HG03521 (cell line): ENCODE data around the gene LYZL2.
"Not testable (repeated sequence)": the region's sequence is repeated elsewhere in the genome, so short reads cannot be mapped to it uniquely, and the experiment has no call there.

Source experiments
- ATAC-seq: cut with Tn5 transposase; IDR thresholded peaks from one replicate; pipeline ENCODE4 v1.9.1; 2021; ENCODE audit warnings: mild to moderate bottlenecking, moderate library complexity; ENCODE audit not compliant: unreplicated experiment

The LYZL2 gene

DNA sequence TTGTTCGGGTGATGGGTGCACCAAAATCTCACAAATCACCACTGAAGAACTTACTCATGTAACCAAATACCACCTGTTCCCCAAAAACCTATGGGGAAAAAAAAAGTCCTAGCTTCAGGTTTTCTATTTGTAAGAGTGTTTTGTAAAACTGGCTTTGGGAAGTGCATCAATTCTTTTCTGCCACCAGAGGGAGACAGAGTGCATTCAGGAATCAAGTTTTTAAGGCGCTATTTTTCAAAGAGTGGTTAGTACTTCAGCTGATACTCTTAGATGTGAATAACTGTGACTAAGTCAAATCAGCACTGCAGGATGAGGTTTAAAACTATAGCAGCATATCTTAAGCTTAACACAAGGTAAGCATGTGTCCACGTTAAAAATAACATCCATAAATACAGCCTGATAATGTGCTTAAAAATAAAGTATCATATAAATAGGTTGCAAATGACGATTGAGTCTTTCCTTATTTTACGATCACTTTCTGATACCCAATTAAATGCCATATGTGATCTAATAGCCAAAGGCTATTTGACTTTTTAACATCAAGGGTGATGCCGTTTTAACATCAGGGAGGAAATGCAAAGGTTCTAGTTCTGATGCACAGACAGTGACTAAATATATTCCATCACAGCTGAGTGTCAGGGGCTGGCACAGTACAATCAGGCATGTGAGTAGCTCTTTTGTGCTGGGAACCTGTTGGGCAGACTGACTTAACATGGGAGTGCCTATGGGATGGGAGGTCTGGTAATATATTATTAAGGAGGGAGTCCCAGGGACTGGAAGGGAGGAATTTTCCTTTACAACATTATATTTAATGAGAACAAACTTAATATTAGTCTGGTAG is 10.6 kb upstream of the LYZL2 start:
- ATAC-seq: no peak

- ATAC-seq: no peak
Observed at GRCh38 chr10:30637881-30638467, 8.4 kb upstream of the LYZL2 start.

GRCh38 chr10:30631188-30631587 is 1.6 kb upstream of the LYZL2 start:
- no peak for ATAC-seq

DNA sequence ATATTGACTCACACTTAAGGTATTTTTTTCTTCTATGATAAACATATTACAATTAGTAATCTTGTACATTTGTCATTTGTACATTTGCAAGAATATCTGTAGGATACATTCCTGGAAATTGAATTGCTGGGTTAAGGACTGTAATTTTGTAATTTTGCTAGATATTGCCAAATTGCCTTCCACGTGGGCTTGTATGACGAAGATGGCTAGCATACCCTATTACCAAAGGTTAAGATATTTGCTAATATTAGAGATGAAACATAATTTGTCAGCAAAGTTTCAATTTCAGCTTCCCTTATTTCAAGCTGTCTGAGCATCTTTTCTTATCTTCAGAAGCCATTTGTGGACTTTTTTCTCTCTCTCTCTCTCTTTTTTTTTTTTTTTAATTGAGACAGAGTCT is 1.0 kb upstream of the LYZL2 start:
- ATAC-seq: no peak

DNA sequence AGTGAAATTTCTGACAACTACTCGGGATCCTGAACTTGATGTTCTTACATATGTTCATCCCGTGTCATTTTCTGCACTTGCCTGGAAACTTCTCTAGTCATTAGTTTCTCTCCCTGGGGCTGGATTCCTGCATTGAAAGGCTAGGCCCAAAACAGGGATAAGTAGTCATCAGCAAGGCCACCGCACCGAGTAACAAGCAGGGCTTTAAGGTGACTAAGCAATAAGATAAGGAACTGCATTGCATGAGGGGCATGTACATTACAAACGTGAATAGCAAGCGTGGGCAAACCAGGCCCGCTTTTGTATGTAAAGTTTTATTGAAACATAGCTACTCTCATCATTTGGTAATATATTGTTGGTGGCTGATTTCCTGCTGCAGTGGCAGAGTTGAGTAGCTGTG is 977 bp downstream of the LYZL2 start:
- not testable (repeated sequence) for ATAC-seq

GRCh38 chr10:30626837-30627236 is 2.7 kb downstream of the LYZL2 start:
- ATAC-seq: not testable (repeated sequence)

DNA sequence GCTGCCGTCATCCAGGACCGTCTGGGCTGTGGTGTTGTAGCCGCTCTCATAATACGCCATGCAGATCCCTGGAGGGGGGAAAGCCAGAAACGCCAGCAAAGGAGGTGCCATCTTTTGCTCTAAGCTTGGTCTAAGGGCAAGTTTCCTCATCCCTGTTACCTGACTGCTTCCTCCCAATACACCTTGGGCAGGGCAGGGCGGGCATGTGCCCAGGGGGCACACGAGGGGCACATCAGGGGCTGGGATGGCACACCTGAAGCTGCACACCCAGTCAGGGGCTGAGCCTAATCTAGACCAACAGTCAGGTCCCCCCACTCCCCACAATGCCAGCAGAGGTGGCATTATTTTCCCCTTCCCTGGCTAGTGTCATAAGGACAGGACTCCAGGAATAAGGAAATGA is 3.4 kb downstream of the LYZL2 start:
- not testable (repeated sequence) for ATAC-seq

DNA sequence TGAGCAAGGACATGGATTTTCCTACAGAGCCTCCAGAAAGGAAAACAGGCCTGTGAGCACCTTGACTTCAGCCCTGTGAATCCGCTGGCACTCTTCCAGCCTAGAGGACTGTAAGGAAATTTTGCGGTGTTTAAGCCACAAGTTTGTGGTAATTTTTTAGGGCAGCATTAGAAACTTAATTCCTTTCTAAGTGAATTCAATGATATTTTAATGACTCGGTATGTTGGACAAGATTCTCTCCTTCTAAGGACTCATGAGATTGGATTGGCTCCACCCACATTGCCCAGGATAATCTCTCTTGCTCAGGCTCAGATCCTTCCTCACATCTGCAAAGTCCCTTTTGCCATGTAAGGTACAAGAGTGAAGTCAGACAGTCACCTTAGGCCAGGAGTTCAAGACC is 4.5 kb downstream of the LYZL2 start:
- ATAC-seq: no peak

DNA sequence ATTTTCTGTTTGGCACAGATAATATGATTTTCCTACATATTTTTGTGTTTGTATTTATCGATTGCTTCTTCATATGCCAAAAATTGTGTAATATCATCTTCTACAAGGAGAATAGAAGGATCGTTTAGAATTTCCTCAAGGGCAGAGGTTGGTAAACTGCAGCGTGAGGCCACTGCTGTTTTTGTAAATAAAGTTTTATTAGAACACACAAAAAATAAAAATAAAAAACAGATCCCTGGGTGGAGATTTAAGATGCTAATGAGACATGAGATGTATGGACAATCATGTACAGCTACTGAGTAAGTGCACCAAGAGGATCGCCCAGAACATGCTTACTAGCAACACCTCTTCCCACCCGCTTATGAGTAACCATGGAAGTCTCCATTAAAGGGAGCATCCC is 9.6 kb downstream of the LYZL2 start:
- ATAC-seq: no peak

DNA sequence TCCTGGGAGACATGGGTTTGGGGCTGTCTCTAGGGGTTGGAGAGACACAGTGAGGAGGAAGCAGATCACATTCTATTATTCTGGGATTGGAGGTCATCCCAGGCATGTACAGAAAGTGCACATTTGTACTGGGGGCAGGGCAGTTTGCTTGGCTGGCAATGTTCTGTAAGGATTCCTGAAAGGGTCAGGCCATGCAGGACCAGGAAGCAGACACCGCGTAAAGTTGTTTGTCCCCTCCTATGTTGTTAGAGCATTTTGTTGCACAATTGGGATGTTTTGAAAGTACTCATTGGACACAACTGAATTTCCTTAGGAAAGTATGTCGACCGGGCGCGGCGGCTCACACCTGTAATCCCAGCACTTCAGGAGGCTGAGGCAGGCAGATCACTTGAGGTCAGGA is 12.5 kb downstream of the LYZL2 start:
- ATAC-seq: no peak

DNA sequence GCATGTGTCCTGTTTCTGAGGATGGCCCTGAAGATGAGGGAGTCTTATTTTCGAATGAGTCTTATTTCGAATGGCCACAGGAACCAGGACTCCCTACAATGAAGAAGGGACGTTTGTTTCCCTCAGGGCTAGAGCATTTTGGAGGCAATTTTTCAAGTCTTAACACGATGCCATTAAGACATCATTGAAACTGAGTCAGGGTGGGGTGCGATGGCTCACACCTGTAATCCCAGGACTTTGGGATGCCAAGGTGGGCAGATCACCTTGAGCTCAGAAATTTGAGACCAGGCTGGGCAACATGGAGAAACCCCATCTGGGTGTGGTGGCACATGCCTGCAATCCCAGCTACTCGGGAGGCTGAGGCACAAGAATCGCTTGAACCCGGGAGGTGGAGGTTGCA is 18.5 kb downstream of the LYZL2 start:
- ATAC-seq: not testable (repeated sequence)

GRCh38 chr10:30607814-30608213 is 21.7 kb downstream of the LYZL2 start:
- no peak for ATAC-seq

GRCh38 chr10:30606313-30606712 is 23.2 kb downstream of the LYZL2 start:
- no peak for ATAC-seq

- ATAC-seq: not testable (repeated sequence)
Observed at GRCh38 chr10:30605341-30606121, 24.0 kb downstream of the LYZL2 start.

GRCh38 chr10:30603589-30603988 is 26.0 kb downstream of the LYZL2 start:
- no peak for ATAC-seq

GRCh38 chr10:30602747-30603146 is 26.8 kb downstream of the LYZL2 start:
- no peak for ATAC-seq

DNA sequence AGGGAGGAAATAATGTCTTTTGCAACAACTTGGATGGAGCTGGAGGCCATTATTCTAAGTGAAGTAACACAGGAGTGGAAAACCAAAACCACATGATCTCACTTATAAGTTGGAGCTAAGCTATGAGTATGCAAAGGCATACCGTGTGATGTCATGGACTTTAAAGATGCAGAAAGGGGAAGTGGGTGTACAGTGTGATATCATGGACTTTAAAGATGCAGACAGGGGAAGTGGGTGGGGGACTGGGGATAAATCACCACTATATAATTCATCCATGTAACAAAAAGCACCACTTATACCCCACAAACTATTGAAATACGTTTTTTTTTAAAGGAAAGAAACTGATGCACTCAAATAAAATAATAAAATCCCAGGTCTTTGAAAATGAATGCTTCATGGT is 29.5 kb downstream of the LYZL2 start:
- ATAC-seq: no peak

DNA sequence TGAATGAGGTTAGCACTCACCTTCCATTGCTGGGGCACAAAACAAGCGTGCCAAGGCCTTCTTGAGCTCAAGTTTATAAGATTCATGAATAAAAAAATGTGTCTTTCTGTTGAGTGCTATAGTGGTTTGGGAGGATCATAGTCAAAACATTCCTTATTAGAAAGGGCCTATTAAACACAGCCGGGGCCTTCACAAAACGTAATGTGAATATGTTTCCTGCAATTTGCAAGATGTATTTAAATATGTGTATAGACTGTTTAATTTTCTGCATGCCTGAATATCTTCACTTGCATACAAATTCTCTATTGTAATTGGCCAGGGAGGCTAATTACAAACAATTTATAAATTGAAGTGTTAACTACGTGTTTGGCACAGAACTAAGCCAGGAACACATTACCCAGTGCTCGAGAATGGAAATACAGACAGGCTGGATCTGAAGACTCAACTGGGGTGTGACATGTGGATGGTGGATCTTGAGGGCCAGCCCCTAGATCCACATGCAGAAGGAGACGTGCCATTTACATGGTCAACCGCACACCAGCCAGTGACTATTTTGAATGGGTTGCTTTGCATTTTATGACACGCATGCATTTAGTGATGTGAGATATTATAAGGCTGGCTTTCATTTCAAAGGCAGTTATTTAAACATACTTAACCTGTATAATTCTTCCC is 31.3 kb downstream of the LYZL2 start:
- no peak for ATAC-seq

DNA sequence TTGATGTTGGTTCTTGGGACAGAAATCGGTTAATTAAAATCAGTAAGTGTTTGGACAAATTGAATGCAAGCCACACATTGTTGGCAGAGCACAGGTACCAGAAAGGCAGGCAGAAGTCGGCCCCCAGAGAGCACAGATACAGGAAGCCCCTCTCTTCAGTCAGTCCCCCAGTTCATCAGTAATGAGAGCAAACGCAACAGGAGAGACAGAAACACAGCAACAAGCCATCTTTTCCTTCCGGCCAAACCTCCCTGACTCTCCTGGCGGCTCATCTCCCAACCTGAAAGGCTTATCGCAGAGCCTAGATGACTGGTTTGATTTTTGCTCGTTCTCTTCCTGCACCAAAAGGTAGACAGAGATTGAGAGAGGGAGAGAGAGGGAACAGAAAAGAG is 32.1 kb downstream of the LYZL2 start:
- not testable (repeated sequence) for ATAC-seq

GRCh38 chr10:30596493-30597432 is 32.8 kb downstream of the LYZL2 start:
- not testable (repeated sequence) for ATAC-seq
